GM08714 (cell line): ENCODE measurements around the gene HIP1R.

ENCODE experiments used
- H3K4me3 ChIP-seq: fragments of 200-500 bp; sonication (Bioruptor generic); 2 replicates; pipeline ENCODE4 v1.5.1; 2014; ENCODE audit warnings: mild to moderate bottlenecking, low read length, inconsistent platforms
- ZNF274 ChIP-seq: IDR thresholded peaks from 2 replicates; pipeline ENCODE4 v1.6.1; 2012; ENCODE audit warnings: mild to moderate bottlenecking, low read depth, low read length

The HIP1R gene

GRCh38 chr12:122839907-122840554, 4.8 kb downstream of the HIP1R start:
- no peak for TF ChIP-seq ZNF274

GRCh38 chr12:122840580-122841513, 5.6 kb downstream of the HIP1R start:
- no peak overlapping the region for H3K4me3 ChIP-seq
- TF ChIP-seq ZNF274: no peak

More at GRCh38 chr12:122839907-122840554, 4.8 kb downstream of the HIP1R start:
- no peak overlapping the region for H3K4me3 ChIP-seq

GRCh38 chr12:122841544-122842321, 6.5 kb downstream of the HIP1R start:
- H3K4me3 ChIP-seq: no peak overlapping the region
- no peak for TF ChIP-seq ZNF274

DNA sequence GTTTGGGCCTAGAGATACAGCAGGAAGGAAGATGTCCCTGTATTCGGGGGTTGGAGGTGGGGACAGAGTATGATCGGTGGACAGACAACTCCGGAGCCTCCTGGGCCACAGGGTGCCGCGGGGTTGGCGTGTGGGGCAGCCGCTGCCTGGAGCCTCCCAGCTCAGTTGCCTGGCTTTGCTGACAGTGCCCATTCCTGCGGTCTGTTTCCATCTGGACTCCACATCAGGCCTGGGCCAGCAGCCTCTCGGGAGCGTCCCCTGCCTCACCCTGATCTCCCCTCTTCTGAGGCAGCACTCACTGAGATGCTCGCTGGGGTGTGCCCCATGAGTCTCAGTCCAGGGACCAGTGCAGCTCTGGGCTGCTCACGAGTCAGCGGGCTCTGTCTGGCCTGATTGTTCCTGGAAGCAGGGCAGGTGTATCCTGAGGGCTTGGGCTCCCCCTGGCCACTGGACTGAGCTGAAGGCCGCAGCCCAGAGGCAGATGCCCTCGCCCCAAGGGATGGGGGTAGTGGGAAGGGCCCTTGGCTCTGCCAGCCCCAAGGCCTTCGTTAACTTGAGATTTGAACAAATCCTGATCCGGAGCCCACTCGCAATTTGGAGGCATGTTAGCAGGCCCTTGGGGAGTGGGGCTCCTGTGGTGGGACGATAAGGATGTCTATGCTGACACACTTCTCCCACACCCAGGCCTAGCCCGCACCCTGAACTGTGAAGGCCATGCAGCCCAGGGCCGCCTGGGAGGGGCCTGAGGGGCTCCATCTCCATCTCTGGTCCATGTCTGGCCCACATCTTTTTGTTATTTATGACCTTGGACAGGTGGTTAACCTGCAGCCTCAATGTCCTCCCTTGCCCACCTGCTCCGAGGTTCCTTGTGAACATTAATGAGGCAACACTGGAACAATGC, 7.5 kb downstream of the HIP1R start:
- H3K4me3 ChIP-seq: no peak overlapping the region
- TF ChIP-seq ZNF274: no peak

GRCh38 chr12:122843455-122843854, 8.2 kb downstream of the HIP1R start:
- H3K4me3 ChIP-seq: no peak overlapping the region
- TF ChIP-seq ZNF274: no peak

DNA sequence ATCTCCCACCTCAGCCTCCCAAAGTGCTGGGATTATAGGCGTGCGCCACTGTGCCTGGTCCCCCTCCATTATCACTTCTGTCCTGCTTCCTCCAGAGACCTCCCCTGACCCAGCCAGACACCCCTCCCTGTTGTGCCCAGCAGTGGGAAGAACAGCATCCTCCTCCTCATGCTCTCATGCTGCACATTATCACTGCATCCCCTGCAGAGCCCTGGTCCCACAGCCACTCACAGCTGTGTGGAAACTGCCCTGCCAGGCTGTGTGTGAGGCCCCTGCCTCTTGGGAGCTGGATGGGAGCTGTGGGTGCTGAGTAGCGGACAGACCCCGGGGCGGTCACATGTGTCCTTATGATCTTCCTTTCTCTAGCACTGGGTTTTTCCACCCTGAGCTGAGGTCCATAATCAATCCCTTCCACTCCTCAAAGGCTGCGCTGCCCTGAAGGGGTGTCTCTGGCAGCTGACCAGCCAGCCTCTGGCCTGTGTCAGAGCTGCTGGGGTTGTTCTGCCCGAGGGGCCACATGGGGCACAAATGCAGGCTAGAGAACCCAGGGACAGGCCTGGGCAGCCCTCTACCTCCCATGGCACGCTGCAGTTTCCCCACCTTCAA, 9.2 kb downstream of the HIP1R start:
- no peak for TF ChIP-seq ZNF274
- no peak overlapping the region for H3K4me3 ChIP-seq

DNA sequence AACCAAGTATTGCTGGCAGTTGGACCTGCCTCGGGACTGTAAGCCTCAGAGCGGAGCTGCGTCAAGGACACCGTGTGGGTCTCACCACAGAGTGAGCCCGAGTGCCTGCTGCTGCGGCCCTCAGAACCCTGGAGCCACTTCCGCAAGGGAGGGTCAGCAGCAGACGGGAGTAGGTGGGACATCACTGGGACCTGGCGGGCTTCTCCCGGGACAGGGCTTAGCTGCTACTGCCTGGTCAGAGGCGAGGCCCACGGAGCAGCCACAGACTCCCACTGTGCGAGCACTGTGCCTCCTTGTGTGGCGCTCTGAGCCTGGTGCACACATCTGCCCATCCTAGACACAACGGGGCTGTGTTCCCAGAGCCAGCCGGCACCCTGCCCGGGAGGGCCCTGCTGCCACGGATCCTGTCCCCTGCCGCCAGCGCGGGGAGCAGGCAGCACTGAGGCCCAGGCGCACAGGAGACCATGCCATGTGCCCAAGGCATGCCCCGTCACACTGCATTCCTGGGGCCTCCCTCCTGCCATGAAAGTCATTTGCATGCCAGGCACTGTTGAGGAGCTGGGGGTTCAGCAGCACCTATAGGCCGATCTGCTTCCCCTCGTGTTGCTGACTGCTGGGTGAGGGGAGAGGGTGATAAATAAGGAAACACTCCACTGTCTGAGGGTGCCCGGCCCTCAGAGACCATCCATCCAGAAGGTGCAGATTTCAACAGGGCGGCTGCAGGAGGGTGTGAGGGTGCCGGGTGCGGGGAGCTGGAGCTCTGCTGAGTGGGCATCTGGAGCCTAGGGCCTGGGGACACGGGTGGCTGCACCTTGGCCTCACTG, 10.0 kb downstream of the HIP1R start:
- TF ChIP-seq ZNF274: no peak
- no peak overlapping the region for H3K4me3 ChIP-seq

DNA sequence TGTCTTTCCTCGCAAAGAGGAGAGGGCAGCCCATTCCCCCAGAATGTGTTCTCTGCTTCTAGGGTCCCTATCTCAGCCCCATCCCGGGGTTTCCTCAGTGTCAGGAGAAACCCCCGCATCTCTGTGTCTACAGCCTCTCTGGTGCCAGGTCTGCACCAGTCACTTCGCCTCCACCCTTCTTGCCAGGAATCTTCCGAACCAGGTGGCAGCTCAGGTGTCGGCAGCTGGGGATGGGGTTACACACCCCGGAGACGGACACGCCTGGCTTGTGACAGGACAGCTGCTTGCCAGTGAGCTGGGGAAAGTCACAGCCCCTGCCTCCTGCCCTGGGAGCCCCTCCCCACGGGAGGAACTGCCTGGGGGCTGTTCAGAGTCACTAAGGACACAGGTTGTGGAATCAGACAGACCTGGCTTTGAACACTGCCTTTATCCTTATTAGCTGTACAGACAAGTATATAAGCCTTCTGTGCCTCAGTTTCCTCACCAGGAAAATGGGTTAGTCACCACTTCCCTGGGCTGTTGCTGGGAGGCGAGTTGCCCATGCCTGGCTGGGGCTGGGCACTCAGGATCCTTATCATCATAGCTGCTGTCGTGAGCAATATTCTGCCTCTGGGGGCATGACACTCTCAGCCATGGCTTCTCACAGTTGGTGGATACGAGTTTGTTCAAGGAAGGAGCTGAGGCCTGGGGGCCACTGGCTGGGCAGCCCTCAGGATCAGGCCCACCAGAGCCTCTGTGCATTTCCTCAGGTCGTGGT, 10.8 kb downstream of the HIP1R start:
- no peak overlapping the region for H3K4me3 ChIP-seq
- no peak for TF ChIP-seq ZNF274

GRCh38 chr12:122846622-122847515, 11.6 kb downstream of the HIP1R start:
- TF ChIP-seq ZNF274: no peak
- H3K4me3 ChIP-seq: no peak overlapping the region

GRCh38 chr12:122847516-122847836, 12.2 kb downstream of the HIP1R start:
- H3K4me3 ChIP-seq: no peak overlapping the region
- TF ChIP-seq ZNF274: no peak

- no peak for TF ChIP-seq ZNF274
- H3K4me3 ChIP-seq: no peak overlapping the region
Observed at GRCh38 chr12:122847921-122848421, 12.7 kb downstream of the HIP1R start.
